ENCODE measurements around the gene HMX3.

DNA sequence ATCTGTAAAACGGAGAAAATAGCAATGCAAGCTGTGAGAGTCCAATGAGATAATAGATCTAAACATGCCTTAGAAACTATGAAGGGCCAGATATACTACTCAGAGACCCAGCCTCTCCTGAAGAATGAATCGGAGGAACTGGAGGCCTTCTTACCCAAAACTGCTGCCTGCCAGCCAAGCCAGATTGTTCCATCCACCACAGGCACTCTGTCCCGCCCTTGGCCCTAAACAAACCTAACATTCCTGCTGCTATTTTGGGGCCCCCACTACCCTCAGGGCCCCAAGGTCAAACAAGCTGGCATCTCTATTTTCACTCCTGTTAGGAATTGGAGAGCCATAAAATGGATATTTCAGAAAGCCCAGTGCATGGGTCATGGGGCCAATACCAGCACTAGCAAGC lies 48.0 kb upstream of the HMX3 start:
- TF ChIP-seq, protein P1, sequence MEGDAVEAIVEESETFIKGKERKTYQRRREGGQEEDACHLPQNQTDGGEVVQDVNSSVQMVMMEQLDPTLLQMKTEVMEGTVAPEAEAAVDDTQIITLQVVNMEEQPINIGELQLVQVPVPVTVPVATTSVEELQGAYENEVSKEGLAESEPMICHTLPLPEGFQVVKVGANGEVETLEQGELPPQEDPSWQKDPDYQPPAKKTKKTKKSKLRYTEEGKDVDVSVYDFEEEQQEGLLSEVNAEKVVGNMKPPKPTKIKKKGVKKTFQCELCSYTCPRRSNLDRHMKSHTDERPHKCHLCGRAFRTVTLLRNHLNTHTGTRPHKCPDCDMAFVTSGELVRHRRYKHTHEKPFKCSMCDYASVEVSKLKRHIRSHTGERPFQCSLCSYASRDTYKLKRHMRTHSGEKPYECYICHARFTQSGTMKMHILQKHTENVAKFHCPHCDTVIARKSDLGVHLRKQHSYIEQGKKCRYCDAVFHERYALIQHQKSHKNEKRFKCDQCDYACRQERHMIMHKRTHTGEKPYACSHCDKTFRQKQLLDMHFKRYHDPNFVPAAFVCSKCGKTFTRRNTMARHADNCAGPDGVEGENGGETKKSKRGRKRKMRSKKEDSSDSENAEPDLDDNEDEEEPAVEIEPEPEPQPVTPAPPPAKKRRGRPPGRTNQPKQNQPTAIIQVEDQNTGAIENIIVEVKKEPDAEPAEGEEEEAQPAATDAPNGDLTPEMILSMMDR (IDR thresholded peaks at IDR 0.05) = no peak
- TF ChIP-seq ZFX (IDR thresholded peaks at IDR 0.05; ENCODE audit: borderline replicate concordance) = no peak
